A673 (cell line): ENCODE measurements around the gene LUC7L.

Experiments
- EZH2 ChIP-seq: fragments of 200-600 bp; sonication (generic); IDR thresholded peaks from 2 replicates; pipeline ENCODE4 v1.6.1; 2017; ENCODE audit warnings: borderline replicate concordance, low read depth, mild to moderate bottlenecking, mixed read lengths, antibody characterized with exemption, low read length; ENCODE audit not compliant: poor library complexity, severe bottlenecking
- TF ChIP-seq, protein P1 (sequence below): fragments of 300-800, 200-600 bp; sonication (generic); conservative IDR thresholded peaks from 2 replicates; pipeline ENCODE4 v1.5.1; 2017; ENCODE audit warnings: low read depth, mild to moderate bottlenecking, antibody characterized with exemption, low read length, moderate library complexity, mixed read lengths

DNA sequence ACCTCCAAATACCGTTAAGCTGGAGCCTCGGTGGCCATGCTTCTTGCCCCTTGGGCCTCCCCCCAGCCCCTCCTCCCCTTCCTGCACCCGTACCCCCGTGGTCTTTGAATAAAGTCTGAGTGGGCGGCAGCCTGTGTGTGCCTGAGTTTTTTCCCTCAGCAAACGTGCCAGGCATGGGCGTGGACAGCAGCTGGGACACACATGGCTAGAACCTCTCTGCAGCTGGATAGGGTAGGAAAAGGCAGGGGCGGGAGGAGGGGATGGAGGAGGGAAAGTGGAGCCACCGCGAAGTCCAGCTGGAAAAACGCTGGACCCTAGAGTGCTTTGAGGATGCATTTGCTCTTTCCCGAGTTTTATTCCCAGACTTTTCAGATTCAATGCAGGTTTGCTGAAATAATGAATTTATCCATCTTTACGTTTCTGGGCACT, 51.8 kb downstream of the LUC7L start:
- TF ChIP-seq, protein P1, sequence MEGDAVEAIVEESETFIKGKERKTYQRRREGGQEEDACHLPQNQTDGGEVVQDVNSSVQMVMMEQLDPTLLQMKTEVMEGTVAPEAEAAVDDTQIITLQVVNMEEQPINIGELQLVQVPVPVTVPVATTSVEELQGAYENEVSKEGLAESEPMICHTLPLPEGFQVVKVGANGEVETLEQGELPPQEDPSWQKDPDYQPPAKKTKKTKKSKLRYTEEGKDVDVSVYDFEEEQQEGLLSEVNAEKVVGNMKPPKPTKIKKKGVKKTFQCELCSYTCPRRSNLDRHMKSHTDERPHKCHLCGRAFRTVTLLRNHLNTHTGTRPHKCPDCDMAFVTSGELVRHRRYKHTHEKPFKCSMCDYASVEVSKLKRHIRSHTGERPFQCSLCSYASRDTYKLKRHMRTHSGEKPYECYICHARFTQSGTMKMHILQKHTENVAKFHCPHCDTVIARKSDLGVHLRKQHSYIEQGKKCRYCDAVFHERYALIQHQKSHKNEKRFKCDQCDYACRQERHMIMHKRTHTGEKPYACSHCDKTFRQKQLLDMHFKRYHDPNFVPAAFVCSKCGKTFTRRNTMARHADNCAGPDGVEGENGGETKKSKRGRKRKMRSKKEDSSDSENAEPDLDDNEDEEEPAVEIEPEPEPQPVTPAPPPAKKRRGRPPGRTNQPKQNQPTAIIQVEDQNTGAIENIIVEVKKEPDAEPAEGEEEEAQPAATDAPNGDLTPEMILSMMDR: no peak
- TF ChIP-seq EZH2: no peak
